Parathyroid adenoma (tissue), 2 donors: ENCODE data around the gene PGAP6.
"Not testable (repeated sequence)": the region's sequence is repeated elsewhere in the genome, so short reads cannot be mapped to it uniquely, and the experiment has no call there.

Experiments
- H2AFZ ChIP-seq: fragments of 300-600 bp; sonication (generic); one replicate; pipeline ENCODE4 v1.7.0; 2017; ENCODE audit warnings: antibody characterized with exemption, mild to moderate bottlenecking
- H3K27ac ChIP-seq: fragments of 300-600 bp; sonication (generic); one replicate; pipeline ENCODE4 v1.7.0; 2017
- H3K27me3 ChIP-seq: fragments of 300-600 bp; sonication (generic); one replicate; pipeline ENCODE4 v1.7.0; 2017; ENCODE audit warnings: low read length; ENCODE audit not compliant: control insufficient read depth, insufficient read depth
- H3K36me3 ChIP-seq: fragments of 300-600 bp; sonication (generic); one replicate; pipeline ENCODE4 v1.7.0; 2017; ENCODE audit warnings: low read length; ENCODE audit not compliant: control insufficient read depth, insufficient read depth
- H3K4me1 ChIP-seq: fragments of 300-600 bp; sonication (generic); one replicate; pipeline ENCODE4 v1.7.0; 2017; ENCODE audit warnings: control low read depth
- H3K4me2 ChIP-seq: fragments of 300-600 bp; sonication (generic); one replicate; pipeline ENCODE4 v1.7.0; 2017; ENCODE audit warnings: low read length
- H3K4me3 ChIP-seq: fragments of 300-600 bp; sonication (generic); one replicate; pipeline ENCODE4 v1.7.0; 2017; ENCODE audit warnings: low read depth, low read length
- H3K79me2 ChIP-seq: fragments of 300-600 bp; sonication (generic); one replicate; pipeline ENCODE4 v1.7.0; 2017; ENCODE audit warnings: control low read depth
- H3K9ac ChIP-seq: fragments of 300-600 bp; sonication (generic); one replicate; pipeline ENCODE4 v1.7.0; 2017; ENCODE audit warnings: mild to moderate bottlenecking
- H3K9me3 ChIP-seq: fragments of 300-600 bp; sonication (generic); one replicate; pipeline ENCODE4 v1.7.0; 2017; ENCODE audit warnings: low read length; ENCODE audit not compliant: control insufficient read depth
- TF ChIP-seq, protein P1 (sequence below): fragments of 300-600 bp; sonication (generic); IDR thresholded peaks from one replicate; pipeline ENCODE4 v1.7.0; 2017; ENCODE audit warnings: antibody characterized with exemption, mild to moderate bottlenecking
- donor health status: primary hyperparathyroidism.

Gene PGAP6

DNA sequence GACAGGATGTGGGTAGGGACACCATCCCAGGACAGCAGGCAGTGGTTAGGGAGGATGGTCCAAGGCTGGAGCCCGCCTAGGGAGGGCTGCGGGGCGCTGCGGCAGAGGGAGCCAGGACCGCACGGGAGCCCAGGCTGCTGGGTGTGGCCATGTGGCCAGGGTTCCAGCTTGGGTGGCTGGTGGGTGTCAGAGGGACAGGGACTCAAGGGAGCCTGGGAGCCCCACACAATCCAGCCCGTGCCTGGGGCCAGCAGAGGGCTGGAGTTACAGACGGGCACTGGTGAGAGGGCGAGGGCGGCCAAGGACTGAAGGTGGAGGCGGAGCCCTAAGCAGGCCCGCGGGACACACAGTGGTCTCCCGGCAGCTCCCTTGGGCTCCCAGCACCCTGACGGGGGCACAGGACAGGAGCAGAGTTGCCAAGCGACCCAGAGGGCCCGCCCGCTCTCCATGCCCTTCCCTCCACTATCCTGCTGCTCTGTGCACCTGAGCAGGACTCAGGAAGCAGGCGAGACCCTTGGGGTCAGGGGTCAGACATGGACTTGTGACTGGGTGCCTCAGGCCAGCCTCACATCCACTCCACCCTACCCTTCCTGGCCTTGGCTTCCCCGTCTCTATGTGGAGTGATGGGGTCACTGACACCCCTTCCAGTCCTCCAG is 18.5 kb downstream of the PGAP6 start:
- Histone ChIP-seq H3K4me1 (no peaks in the 10 kb centered on the region), H2AFZ (no peak overlapping the region), H3K4me2 (no peak overlapping the region), H3K9me3 (no peaks in the 10 kb centered on the region), H3K27me3 (no peaks in the 10 kb centered on the region), H3K4me3 (no peak overlapping the region), H3K36me3 (no peaks in the 10 kb centered on the region), H3K9ac (no peak overlapping the region), H3K27ac (no peak overlapping the region), H3K79me2 (no peaks in the 10 kb centered on the region)
- TF ChIP-seq, protein P1, sequence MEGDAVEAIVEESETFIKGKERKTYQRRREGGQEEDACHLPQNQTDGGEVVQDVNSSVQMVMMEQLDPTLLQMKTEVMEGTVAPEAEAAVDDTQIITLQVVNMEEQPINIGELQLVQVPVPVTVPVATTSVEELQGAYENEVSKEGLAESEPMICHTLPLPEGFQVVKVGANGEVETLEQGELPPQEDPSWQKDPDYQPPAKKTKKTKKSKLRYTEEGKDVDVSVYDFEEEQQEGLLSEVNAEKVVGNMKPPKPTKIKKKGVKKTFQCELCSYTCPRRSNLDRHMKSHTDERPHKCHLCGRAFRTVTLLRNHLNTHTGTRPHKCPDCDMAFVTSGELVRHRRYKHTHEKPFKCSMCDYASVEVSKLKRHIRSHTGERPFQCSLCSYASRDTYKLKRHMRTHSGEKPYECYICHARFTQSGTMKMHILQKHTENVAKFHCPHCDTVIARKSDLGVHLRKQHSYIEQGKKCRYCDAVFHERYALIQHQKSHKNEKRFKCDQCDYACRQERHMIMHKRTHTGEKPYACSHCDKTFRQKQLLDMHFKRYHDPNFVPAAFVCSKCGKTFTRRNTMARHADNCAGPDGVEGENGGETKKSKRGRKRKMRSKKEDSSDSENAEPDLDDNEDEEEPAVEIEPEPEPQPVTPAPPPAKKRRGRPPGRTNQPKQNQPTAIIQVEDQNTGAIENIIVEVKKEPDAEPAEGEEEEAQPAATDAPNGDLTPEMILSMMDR = no peak

DNA sequence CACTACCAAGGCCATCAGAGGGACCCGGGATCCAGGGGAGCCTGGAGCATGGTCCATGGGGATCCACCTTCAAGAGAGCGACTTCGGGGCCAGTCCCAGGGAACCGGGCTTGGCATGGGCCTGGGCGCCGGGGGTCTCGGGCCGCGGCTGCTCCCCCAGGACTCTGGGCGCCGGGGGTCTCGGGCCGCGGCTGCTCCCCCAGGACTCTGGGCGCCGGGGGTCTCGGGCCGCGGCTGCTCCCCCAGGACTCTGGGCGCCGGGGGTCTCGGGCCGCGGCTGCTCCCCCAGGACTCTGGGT is 19.1 kb downstream of the PGAP6 start:
- not testable (repeated sequence) for H3K9ac ChIP-seq, H3K4me1 ChIP-seq, H3K4me3 ChIP-seq, H3K79me2 ChIP-seq, H3K9me3 ChIP-seq, H3K27ac ChIP-seq, H3K4me2 ChIP-seq, H2AFZ ChIP-seq, H3K36me3 ChIP-seq, H3K27me3 ChIP-seq

DNA sequence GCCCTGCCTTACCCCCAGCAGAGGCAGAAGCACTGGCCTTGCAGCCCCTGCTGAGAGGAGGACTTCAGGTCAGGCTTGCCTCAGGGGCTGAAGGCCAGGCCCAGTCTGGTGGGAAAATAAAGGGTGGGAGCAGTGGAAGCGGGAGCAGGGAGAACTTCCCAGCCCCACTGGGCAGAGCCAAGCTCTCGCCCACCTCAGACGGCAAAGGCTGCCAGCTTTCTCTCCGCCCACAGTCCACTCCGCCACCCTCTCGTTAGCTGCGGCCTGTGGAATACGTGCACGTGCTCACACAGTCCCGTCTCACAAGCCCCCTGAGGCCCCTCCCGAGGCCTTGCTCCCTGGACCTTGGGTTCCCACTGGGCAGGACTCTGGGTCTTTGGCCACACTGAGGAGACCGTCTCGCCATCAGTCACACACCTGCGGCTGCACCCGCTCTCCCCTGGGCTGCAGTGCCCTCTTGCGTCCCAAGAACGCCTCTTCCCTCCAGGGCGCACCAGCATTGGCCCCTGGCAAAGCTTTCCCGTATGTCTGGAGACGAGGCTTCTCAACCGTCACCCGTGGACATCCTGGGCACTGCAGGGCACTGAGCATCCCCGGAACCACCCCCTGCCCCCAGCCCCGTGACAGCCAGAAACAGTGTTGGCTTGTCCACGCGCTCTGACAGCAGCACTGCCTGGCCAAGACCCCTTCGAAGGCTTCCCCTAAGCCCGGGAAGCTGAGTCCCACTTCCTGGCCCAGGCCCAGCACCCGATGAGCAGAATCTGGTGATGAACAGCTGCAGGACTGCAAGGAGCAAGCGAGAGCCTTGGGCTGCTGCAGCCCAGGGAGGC is 19.7 kb downstream of the PGAP6 start:
- Histone ChIP-seq H3K9me3 (no peaks in the 10 kb centered on the region), H3K4me2 (peak overlapping the region; percentile 34), H3K27ac (no peak overlapping the region), H2AFZ (peak overlapping the region; percentile 47), H3K4me3 (no peak overlapping the region), H3K9ac (no peak overlapping the region), H3K27me3 (no peaks in the 10 kb centered on the region), H3K79me2 (no peaks in the 10 kb centered on the region), H3K36me3 (no peaks in the 10 kb centered on the region), H3K4me1 (no peaks in the 10 kb centered on the region)
- TF ChIP-seq, protein P1 = peak; percentile 89

- H2AFZ ChIP-seq = no peak overlapping the region
- TF ChIP-seq, protein P1 = no peak
- H3K27me3 ChIP-seq = no peaks in the 10 kb centered on the region
- no peaks in the 10 kb centered on the region for H3K79me2 ChIP-seq
- no peak overlapping the region for H3K9ac ChIP-seq
- H3K9me3 ChIP-seq = no peaks in the 10 kb centered on the region
- H3K36me3 ChIP-seq = no peaks in the 10 kb centered on the region
- H3K4me1 ChIP-seq = no peaks in the 10 kb centered on the region
- H3K4me3 ChIP-seq = no peak overlapping the region
- H3K27ac ChIP-seq = no peak overlapping the region
- no peak overlapping the region for H3K4me2 ChIP-seq
Measured at GRCh38 chr16:361341-361871, 20.4 kb downstream of the PGAP6 start.

DNA sequence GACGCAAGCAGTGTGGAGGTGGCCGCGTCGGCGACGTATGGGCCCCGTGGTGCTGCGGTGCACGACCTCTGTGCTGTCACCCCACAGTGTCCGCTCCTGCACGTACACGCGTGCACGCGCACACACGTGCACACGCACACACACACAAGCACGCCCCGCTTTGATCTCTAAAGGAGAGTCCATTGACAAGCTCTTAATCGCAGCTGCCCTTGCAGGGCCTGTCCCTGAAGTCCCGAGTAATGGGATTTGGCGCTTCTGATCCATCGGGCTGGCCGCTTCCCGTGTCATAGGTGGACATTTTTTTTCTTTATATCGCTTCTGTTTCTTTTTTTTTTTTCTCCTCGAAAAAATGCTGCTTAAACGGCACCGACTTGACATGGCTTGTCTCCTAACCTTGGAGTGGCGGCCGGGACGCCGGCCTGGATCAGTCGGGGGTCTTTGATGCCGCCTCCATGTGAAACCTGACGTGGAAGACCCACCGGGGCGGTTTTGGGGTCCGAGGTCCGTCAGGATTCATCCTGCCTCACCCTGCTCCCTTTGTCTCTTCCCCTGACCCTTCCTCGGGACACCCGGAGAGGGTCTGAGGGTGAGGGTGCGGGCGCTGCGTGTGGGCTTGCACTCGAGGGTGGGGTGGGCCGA is 21.0 kb downstream of the PGAP6 start:
- H3K4me3 ChIP-seq = no peak overlapping the region
- H3K36me3 ChIP-seq = no peaks in the 10 kb centered on the region
- H3K79me2 ChIP-seq = no peaks in the 10 kb centered on the region
- H3K27me3 ChIP-seq = no peaks in the 10 kb centered on the region
- no peak overlapping the region for H3K27ac ChIP-seq
- H3K4me2 ChIP-seq = no peak overlapping the region
- no peaks in the 10 kb centered on the region for H3K9me3 ChIP-seq
- H3K4me1 ChIP-seq = no peaks in the 10 kb centered on the region
- H2AFZ ChIP-seq = no peak overlapping the region
- H3K9ac ChIP-seq = no peak overlapping the region
- TF ChIP-seq, protein P1 = no peak
